H1 (cell line): ENCODE measurements around the gene MGMT. TPM values are rescaled to one million over a fixed set of nuclear protein-coding genes. Genes with fewer than 3 reads are reported as not detected.

Experiments
- CHD1 ChIP-seq: IDR thresholded peaks from 2 replicates; pipeline ENCODE4 v1.6.1; 2012; ENCODE audit warnings: low read depth, low read length, improper control_type of control experiment
- CHD2 ChIP-seq: IDR thresholded peaks from 2 replicates; pipeline ENCODE4 v1.6.1; 2012; ENCODE audit warnings: low read length, improper control_type of control experiment
- EZH2 ChIP-seq: fragments of 200-600 bp; sonication (generic); IDR thresholded peaks from 2 replicates; pipeline ENCODE4 v1.7.1; 2012; ENCODE audit warnings: low read depth, mild to moderate bottlenecking, moderate library complexity, low read length, inconsistent platforms; ENCODE audit not compliant: severe bottlenecking
- KDM5A ChIP-seq: fragments of 200-600 bp; IDR thresholded peaks from 2 replicates; pipeline ENCODE4 v1.7.1; 2012; ENCODE audit warnings: mild to moderate bottlenecking, low read length, inconsistent platforms, mixed read lengths
- NANOG ChIP-seq: IDR thresholded peaks from 2 replicates; pipeline ENCODE4 v1.6.1; 2011; ENCODE audit warnings: low read length, low read depth, mild to moderate bottlenecking, inconsistent platforms; ENCODE audit not compliant: insufficient read depth, poor library complexity, severe bottlenecking
- RNF2 ChIP-seq: fragments of 200-900, 300-1000 bp; sonication (generic); IDR thresholded peaks from 2 replicates; pipeline ENCODE4 v1.7.1; 2016; ENCODE audit warnings: borderline replicate concordance, low read depth, mild to moderate bottlenecking, antibody characterized with exemption, low read length; ENCODE audit not compliant: poor library complexity, severe bottlenecking; ENCODE audit errors: missing control alignments
- RXRA ChIP-seq: IDR thresholded peaks from 2 replicates; pipeline ENCODE4 v1.6.1; 2011; ENCODE audit warnings: low read depth, mild to moderate bottlenecking, low read length, moderate library complexity; ENCODE audit not compliant: insufficient read depth
- SIX5 ChIP-seq: IDR thresholded peaks from 2 replicates; pipeline ENCODE4 v1.6.1; 2011; ENCODE audit warnings: mild to moderate bottlenecking, low read depth, low read length
- polyA plus RNA-seq, 7 experiments: library from polyadenylated mRNA; depleted of rRNA in 3 of 7; stranded (reverse) in 5 of 7; unstranded in 2 of 7; fragments of >200 nt in 5 of 7; fragments of 200-250 nt in 2 of 7; gene quantifications; 1 replicate in 5 of 7; 2 replicates in 1 of 7; 4 replicates in 1 of 7; pipeline versions ENCODE4 v1.2.1 to v1.2.3, GENCODE V29; 2011 to 2013; ENCODE audit warnings: missing spikeins in 2 of 7, mixed read lengths in 2 of 7
- total RNA-seq: library from RNA; stranded (reverse); fragmentation: NEBNext Ultra II Directional; extraction: Animal tissue kit (Norgen Biotek cat#: 25700); gene quantifications from 2 replicates; pipeline ENCODE4 v1.2.1, GENCODE V29; 2021

Gene MGMT
- total and polyA plus RNA-seq, 2 of the 8 experiments (the other 6 are each of a cell fraction or from before 2014, with no cell fraction given), result 9.9 to 10.7 TPM

DNA sequence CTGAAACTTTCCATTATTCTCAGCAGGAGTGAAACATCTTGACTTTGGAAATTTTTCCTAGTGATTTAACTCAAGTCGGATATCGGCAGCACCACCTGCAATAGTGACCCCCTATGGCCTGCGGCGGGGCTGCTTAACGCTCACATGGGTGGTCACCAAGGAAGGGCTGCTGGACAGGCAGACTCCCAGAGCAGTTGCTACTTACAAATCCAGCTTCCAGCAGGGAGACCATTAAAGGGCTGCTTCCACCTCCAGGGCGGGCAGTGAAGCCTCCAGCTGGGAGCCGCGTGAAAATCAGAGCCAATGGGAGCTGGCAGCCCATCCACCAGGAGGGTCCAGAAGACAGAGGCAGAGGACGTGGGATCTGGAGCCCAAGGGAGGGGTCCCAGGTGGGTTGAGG, 122.5 kb downstream of the MGMT start (continued):
- TF ChIP-seq SIX5 (no peak), EZH2 (no peak), RNF2 (no peak), NANOG (no peak), CHD2 (no peak), KDM5A (no peak), CHD1 (no peak), RXRA (no peak)
